Liver (tissue), 9 donors: Measurements from ENCODE around the gene PNLIP. TPM values are rescaled to one million over a fixed set of nuclear protein-coding genes. Genes with fewer than 3 reads are reported as not detected.

Source experiments
- DNase-seq: peaks from one replicate; pipeline ENCODE4 v3.0.0-alpha.2; 2017; ENCODE audit warnings: low spot score
- H3K27ac ChIP-seq, 2 donors: one replicate each; pipeline ENCODE4 v1.7.0; 2013; ENCODE audit warnings: inconsistent platforms in 2 of 2, low read length in 2 of 2, control low read depth in 1 of 2, low read depth in 1 of 2, mild to moderate bottlenecking in 1 of 2
- H3K27me3 ChIP-seq, 4 donors: one replicate each; pipeline versions ENCODE4 v1.6.1 to v1.7.0; 2013; ENCODE audit warnings: low read length in 3 of 4, inconsistent platforms in 1 of 4, mild to moderate bottlenecking in 1 of 4, moderate library complexity in 1 of 4; ENCODE audit not compliant: control insufficient read depth in 4 of 4, insufficient read depth in 4 of 4
- H3K36me3 ChIP-seq, 4 donors: one replicate each; pipeline versions ENCODE4 v1.6.1 to v1.7.0; 2013; ENCODE audit warnings: low read length in 3 of 4, mild to moderate bottlenecking in 3 of 4, low read depth in 1 of 4, moderate library complexity in 1 of 4; ENCODE audit not compliant: control insufficient read depth in 4 of 4, insufficient read depth in 3 of 4
- H3K4me1 ChIP-seq, 4 donors: one replicate each; pipeline versions ENCODE4 v1.6.1 to v1.7.0; 2013; ENCODE audit warnings: low read length in 3 of 4, mild to moderate bottlenecking in 3 of 4, moderate library complexity in 1 of 4; ENCODE audit not compliant: control insufficient read depth in 4 of 4, insufficient read depth in 4 of 4
- H3K4me3 ChIP-seq, 3 donors: one replicate each; pipeline versions ENCODE4 v1.6.1 to v1.7.0; 2013; ENCODE audit warnings: low read length in 3 of 3, control low read depth in 1 of 3, low read depth in 1 of 3, mild to moderate bottlenecking in 1 of 3
- H3K9ac ChIP-seq, 2 donors: one replicate each; pipeline ENCODE4 v1.7.0; 2013; ENCODE audit warnings: low read length in 2 of 2, mild to moderate bottlenecking in 2 of 2, moderate library complexity in 2 of 2, control low read depth in 1 of 2, low read depth in 1 of 2
- H3K9me3 ChIP-seq, 4 donors: one replicate each; pipeline versions ENCODE4 v1.6.1 to v1.7.0; 2013; ENCODE audit warnings: low read length in 3 of 4; ENCODE audit not compliant: control insufficient read depth in 4 of 4
- ATF3 ChIP-seq: IDR thresholded peaks from 2 replicates; pipeline ENCODE4 v1.6.1; 2016; ENCODE audit warnings: antibody characterized with exemption
- CTCF ChIP-seq: fragments of 150-350 bp; IDR thresholded peaks from 2 replicates; pipeline ENCODE4 v1.5.1; 2017; ENCODE audit warnings: improper control_type of control experiment, low read depth, low read length; ENCODE audit not compliant: missing input control
- EGR1 ChIP-seq, 2 donors: IDR thresholded peaks; 2 replicates each; pipeline ENCODE4 v1.6.1; 2016 to 2018; ENCODE audit warnings: antibody characterized with exemption in 2 of 2, low read depth in 2 of 2
- FOXA1 ChIP-seq: IDR thresholded peaks from 2 replicates; pipeline ENCODE4 v1.6.1; 2016; ENCODE audit warnings: antibody characterized with exemption
- FOXA2 ChIP-seq: IDR thresholded peaks from 2 replicates; pipeline ENCODE4 v1.6.1; 2016; ENCODE audit warnings: antibody characterized with exemption
- GABPA ChIP-seq, 2 donors: IDR thresholded peaks in 1 of 2; conservative IDR thresholded peaks in 1 of 2; 2 replicates each; pipeline ENCODE4 v1.6.1; 2016; ENCODE audit warnings: antibody characterized with exemption in 2 of 2, mild to moderate bottlenecking in 1 of 2, moderate library complexity in 1 of 2
- HNF4A ChIP-seq, 2 donors: conservative IDR thresholded peaks; 2 replicates each; pipeline ENCODE4 v1.6.1; 2016; ENCODE audit warnings: antibody characterized with exemption in 2 of 2, mild to moderate bottlenecking in 2 of 2
- HNF4G ChIP-seq: IDR thresholded peaks from 2 replicates; pipeline ENCODE4 v1.6.1; 2016; ENCODE audit warnings: antibody characterized with exemption
- JUND ChIP-seq, 2 donors: IDR thresholded peaks; 2 replicates each; pipeline ENCODE4 v1.6.1; 2016; ENCODE audit warnings: antibody characterized with exemption in 2 of 2
- MAX ChIP-seq: IDR thresholded peaks from 2 replicates; pipeline ENCODE4 v1.6.1; 2016; ENCODE audit warnings: antibody characterized with exemption
- RAD21 ChIP-seq, 2 donors: IDR thresholded peaks; 2 replicates each; pipeline ENCODE4 v1.6.1; 2016; ENCODE audit warnings: antibody characterized with exemption in 2 of 2, mild to moderate bottlenecking in 2 of 2
- REST ChIP-seq: IDR thresholded peaks from 2 replicates; pipeline ENCODE4 v1.6.1; 2016; ENCODE audit warnings: antibody characterized with exemption, mild to moderate bottlenecking
- RXRA ChIP-seq, 2 donors: IDR thresholded peaks; 2 replicates each; pipeline ENCODE4 v1.6.1; 2017 to 2018; ENCODE audit warnings: antibody characterized with exemption in 2 of 2, mild to moderate bottlenecking in 1 of 2
- SP1 ChIP-seq: IDR thresholded peaks from 2 replicates; pipeline ENCODE4 v1.6.1; 2018; ENCODE audit warnings: antibody characterized with exemption, mild to moderate bottlenecking
- TAF1 ChIP-seq: conservative IDR thresholded peaks from 2 replicates; pipeline ENCODE4 v1.6.1; 2016; ENCODE audit warnings: antibody characterized with exemption, mild to moderate bottlenecking
- YY1 ChIP-seq: IDR thresholded peaks from 2 replicates; pipeline ENCODE4 v1.6.1; 2016; ENCODE audit warnings: antibody characterized with exemption, mild to moderate bottlenecking
- WGBS: extraction: QIAGEN DNeasy Blood & Tissue Kit; methylation state at CpG from one replicate; pipeline ENCODE4 v1.1.7; 2013; 5-methylcytosine and 5-hydroxymethylcytosine counted together
- polyA plus RNA-seq, 2 donors: library from polyadenylated mRNA; stranded (reverse) in 1 of 2; unstranded in 1 of 2; fragments of 200-250 nt in 1 of 2; fragments of >200 nt in 1 of 2; fragmentation: Nextera tagmentation in 1 of 2; extraction: Ambion mirVana in 1 of 2; gene quantifications; one replicate each; pipeline versions ENCODE4 v1.2.1 to v1.2.3, GENCODE V29; 2013 to 2015
- total RNA-seq, 2 donors: library from RNA; depleted of rRNA; stranded (reverse); fragments of >200 nt; gene quantifications; one replicate each; pipeline ENCODE4 v1.2.3, GENCODE V29; 2014
- donor health status: healthy.
- donor health status: healthy.
- donor health status: healthy.
- donor health status: healthy.
- donor health status: healthy.

Gene PNLIP
- total and polyA plus RNA-seq, 4 donors: 0.14 TPM; not detected in 3

- Histone ChIP-seq H3K9me3 (no peaks in the 10 kb centered on the region), H3K4me3 (no peak overlapping the region), H3K27me3 (no peaks in the 10 kb centered on the region), H3K36me3 (no peaks in the 10 kb centered on the region), H3K27ac (no peak overlapping the region), H3K9ac (no peak overlapping the region), H3K4me1 (no peaks in the 10 kb centered on the region)
- no peak for DNase-seq
- TF ChIP-seq YY1: no peak
- no peak for TF ChIP-seq FOXA2
- no peak for TF ChIP-seq GABPA (IDR thresholded peaks at IDR 0.05 in 1 of 2, conservative IDR thresholded peaks at IDR 0.05 in 1 of 2)
- no peak for TF ChIP-seq SP1
- no peak for TF ChIP-seq REST
- TF ChIP-seq CTCF: no peak
- no peak for TF ChIP-seq TAF1
- TF ChIP-seq MAX: no peak
- TF ChIP-seq HNF4G: no peak
- no peak for TF ChIP-seq HNF4A (conservative IDR thresholded peaks at IDR 0.05)
- TF ChIP-seq ATF3: no peak
- no peak for TF ChIP-seq RAD21 (IDR thresholded peaks at IDR 0.05)
- no peak for TF ChIP-seq FOXA1
- no peak for TF ChIP-seq JUND (IDR thresholded peaks at IDR 0.05)
- TF ChIP-seq RXRA (IDR thresholded peaks at IDR 0.05): no peak
- WGBS: 83% methylated on average over 3 of the region's 3 CpGs
Measured at GRCh38 chr10:116510565-116510964, 35.2 kb upstream of the PNLIP start.

GRCh38 chr10:116511365-116511764 lies 34.4 kb upstream of the PNLIP start:
- Histone ChIP-seq H3K27ac (no peak overlapping the region), H3K36me3 (no peaks in the 10 kb centered on the region), H3K9ac (no peak overlapping the region), H3K4me3 (no peak overlapping the region), H3K27me3 (no peaks in the 10 kb centered on the region), H3K9me3 (no peaks in the 10 kb centered on the region), H3K4me1 (no peaks in the 10 kb centered on the region)
- DNase-seq: no peak
- TF ChIP-seq YY1: no peak
- no peak for TF ChIP-seq JUND (IDR thresholded peaks at IDR 0.05)
- no peak for TF ChIP-seq MAX
- no peak for TF ChIP-seq RXRA (IDR thresholded peaks at IDR 0.05)
- no peak for TF ChIP-seq RAD21 (IDR thresholded peaks at IDR 0.05)
- TF ChIP-seq FOXA2: no peak
- no peak for TF ChIP-seq EGR1 (IDR thresholded peaks at IDR 0.05; ENCODE audit: low read depth in 2 of 2)
- no peak for TF ChIP-seq HNF4G
- TF ChIP-seq HNF4A (conservative IDR thresholded peaks at IDR 0.05): no peak
- no peak for TF ChIP-seq SP1
- TF ChIP-seq CTCF: no peak
- no peak for TF ChIP-seq ATF3
- no peak for TF ChIP-seq GABPA (IDR thresholded peaks at IDR 0.05 in 1 of 2, conservative IDR thresholded peaks at IDR 0.05 in 1 of 2)
- WGBS: 57% methylated on average over 3 of the region's 3 CpGs
